ENCODE measurements around the gene LHPP.

- TF ChIP-seq EZH2 (IDR thresholded peaks at IDR 0.05) (no peak), POLR2AphosphoS5 (IDR thresholded peaks at IDR 0.05; ENCODE audit: borderline replicate concordance, low read depth, low read length) (no peak)
These were observed 131.9 kb downstream of the LHPP start for GRCh38 chr10:124593431-124593985.

Measured in SK-N-MC (cell line).